ENCODE data around the gene NR4A3. TPM values are rescaled to one million over a fixed set of nuclear protein-coding genes. Genes with fewer than 3 reads are reported as not detected.

The NR4A3 gene
- total and polyA plus RNA-seq, 12 donors, result 0.83 to 70.8 (median 9.3) TPM

DNA sequence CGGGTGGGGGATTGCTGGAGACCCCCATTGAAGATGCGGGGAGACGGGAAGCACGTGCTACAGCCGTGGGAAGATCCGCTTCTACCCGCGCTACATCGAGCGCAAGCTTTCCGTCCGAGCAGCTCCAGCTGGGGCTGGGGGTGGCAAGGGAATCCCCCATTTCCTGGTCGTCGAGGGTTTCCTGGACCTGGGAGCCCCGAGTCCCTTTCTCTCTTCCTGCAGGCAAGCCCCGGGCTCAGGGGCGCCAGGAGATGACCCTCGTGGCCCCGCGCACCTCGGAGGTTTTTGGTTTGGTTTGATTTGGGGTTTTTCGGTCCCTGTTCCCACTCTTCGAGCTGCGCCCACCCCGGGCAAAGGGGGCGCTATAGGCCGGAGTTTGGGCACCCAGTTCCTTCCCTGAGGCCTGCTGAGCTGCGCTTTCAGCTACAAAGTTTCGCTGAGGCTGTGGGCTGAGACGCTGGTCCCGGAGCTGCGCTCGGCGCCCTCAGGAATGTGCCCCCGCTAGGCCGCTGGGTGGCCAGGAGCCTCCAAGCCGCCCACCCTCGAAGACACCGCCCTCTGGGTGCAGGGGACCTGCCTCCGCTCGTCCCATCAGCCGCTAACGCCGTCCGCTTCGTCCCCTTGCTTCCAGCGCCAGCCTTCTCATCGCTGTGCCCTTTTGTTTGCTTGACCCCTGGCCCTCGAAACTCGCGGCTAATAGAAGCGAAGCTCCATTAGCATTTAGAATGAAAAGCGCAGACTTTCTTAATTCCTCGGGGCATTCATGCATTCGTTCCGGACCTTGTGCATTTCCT lies 2.9 kb downstream of the NR4A3 start:
- Histone ChIP-seq H3K9me3 (replicated peaks in 1 of 3) (no peaks in the 10 kb centered on the region), H3K27me3 (no peaks in the 10 kb centered on the region), H3K27ac (no peak overlapping the region), H3K4me3 (peak overlapping the region in 2 of 4 donors; percentile 69 to 85), H3K36me3 (replicated peaks in 1 of 2) (no peaks in the 10 kb centered on the region), H3K4me1 (replicated peaks in 1 of 2) (peaks cover 10% of the 10 kb centered on the region in 2 donors)
- DNase-seq, result peak in 3 of 7 donors; percentile 20 to 44 (median 32)
- TF ChIP-seq, protein P1, sequence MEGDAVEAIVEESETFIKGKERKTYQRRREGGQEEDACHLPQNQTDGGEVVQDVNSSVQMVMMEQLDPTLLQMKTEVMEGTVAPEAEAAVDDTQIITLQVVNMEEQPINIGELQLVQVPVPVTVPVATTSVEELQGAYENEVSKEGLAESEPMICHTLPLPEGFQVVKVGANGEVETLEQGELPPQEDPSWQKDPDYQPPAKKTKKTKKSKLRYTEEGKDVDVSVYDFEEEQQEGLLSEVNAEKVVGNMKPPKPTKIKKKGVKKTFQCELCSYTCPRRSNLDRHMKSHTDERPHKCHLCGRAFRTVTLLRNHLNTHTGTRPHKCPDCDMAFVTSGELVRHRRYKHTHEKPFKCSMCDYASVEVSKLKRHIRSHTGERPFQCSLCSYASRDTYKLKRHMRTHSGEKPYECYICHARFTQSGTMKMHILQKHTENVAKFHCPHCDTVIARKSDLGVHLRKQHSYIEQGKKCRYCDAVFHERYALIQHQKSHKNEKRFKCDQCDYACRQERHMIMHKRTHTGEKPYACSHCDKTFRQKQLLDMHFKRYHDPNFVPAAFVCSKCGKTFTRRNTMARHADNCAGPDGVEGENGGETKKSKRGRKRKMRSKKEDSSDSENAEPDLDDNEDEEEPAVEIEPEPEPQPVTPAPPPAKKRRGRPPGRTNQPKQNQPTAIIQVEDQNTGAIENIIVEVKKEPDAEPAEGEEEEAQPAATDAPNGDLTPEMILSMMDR (IDR thresholded peaks at IDR 0.05), result peak in 2 of 6 experiments; percentile 24 to 36
- TF ChIP-seq POLR2A (IDR thresholded peaks at IDR 0.05), result no peak
- 34 to 56% (median 43%) methylated on average over 31 to 56 of the region's 56 CpGs for WGBS, 4 donors
- intact Hi-C loops (cut with DNase I), result loop anchor here (5.0 to 10.0 kb wide), 2 partner anchors 83 to 560 kb away; partner anchors contain the start of gene STX17 (in 1 of the 2)

DNA sequence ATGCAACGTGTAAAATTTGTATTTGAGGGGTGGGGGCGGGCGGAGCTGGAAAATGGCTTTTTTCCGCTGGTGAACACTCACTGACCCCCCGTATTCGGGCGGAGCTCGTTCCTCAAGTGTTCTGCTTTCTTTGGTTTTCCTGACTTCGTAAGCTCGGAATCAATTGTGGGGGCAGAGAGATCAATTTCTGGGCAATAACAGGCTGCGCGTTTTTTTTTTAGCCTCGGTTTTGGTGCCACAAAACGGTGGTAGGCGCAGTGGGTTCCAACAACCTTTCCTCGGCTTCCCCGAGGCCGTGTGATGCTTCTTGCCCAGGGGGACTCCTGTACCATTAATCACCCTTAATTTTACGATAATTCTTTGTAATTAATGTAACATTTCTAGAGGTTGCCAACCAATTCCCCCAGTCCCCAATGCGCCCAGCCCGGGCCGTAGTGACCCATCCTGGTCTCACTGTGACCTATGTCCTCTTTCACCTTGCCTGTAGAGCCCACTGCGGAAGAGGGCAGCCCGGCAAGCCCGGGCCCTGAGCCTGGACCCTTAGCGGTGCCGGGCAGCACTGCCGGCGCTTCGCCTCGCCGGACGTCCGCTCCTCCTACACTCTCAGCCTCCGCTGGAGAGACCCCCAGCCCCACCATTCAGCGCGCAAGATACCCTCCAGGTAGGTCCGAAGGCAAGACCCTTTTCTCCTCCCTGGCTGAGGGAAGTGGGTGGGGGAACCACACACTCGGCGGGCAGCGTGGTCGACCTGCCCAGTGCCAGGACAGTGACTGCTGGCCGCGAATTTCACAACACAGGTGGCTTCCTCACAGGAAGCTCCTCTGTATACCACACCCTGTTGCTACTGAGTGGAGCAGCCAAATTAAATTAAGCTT lies 3.7 kb downstream of the NR4A3 start:
- no peak overlapping the region for H3K27ac ChIP-seq
- WGBS, 4 donors, result 54 to 72% (median 63%) methylated on average over 24 to 44 of the region's 44 CpGs
- no peak for TF ChIP-seq POLR2A (IDR thresholded peaks at IDR 0.05)
- TF ChIP-seq, protein P1 (IDR thresholded peaks at IDR 0.05), result no peak
- no peaks in the 10 kb centered on the region for H3K9me3 ChIP-seq (replicated peaks in 1 of 3)
- intact Hi-C loops (cut with DNase I), result loop anchor here in 1 of 2 donors (10.0 kb wide), 1 partner anchor 561 kb away; no protein-coding TSS in a partner anchor
- H3K36me3 ChIP-seq (replicated peaks in 1 of 2), result no peaks in the 10 kb centered on the region
- H3K27me3 ChIP-seq, result no peaks in the 10 kb centered on the region
- peak in 1 of 7 donors; percentile 27 for DNase-seq
- H3K4me1 ChIP-seq (replicated peaks in 1 of 2), result peaks cover 10% of the 10 kb centered on the region in 2 donors
- H3K4me3 ChIP-seq, result peak overlapping the region in 1 of 4 donors; percentile 85

DNA sequence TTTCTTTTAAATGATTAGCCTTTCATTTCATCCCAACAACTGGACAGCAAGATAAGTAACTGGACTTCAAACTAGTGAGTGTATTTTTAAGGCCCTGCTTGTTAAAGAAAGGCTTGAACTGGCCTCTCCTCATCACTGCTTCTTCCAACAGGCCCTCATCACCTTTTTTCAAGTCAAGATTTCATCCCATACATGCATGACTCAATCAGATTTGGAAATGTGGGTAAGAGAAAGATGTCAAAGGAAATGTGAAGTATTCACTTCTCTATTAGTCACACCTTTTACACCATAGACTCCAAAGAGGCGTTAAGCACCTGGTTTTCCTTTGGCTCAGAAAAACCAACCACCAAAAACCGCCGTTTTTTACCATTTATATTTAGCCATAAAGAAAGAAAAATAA lies 4.9 kb downstream of the NR4A3 start:
- 88 to 96% (median 91%) methylated on average over 3 of the region's 3 CpGs for WGBS, 4 donors
- intact Hi-C loops (cut with DNase I), result loop anchor here in 1 of 2 donors (10.0 kb wide), 1 partner anchor 562 kb away; no protein-coding TSS in a partner anchor
- no peak for TF ChIP-seq POLR2A (IDR thresholded peaks at IDR 0.05)
- TF ChIP-seq, protein P1 (IDR thresholded peaks at IDR 0.05), result no peak

DNA sequence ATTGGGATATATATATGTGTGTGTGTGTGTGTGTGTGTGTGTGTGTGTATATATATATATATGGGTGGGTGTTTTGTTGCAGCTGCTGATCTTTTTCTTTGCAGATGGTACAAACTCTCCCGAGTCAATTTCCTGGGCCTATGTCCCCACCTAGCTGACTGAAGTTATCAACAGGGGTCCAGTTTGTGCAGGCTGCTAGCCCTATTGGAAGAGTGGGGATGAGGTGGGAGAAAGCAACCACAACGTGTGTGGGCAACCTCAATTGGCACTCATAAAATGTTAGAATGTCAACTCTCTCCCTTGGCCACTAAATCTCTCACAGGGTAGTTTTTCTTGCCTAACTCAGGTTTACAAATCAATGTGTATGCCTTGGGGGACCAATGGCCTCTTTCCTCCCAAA lies 5.6 kb downstream of the NR4A3 start:
- intact Hi-C loops (cut with DNase I), result loop anchor here in 1 of 2 donors (10.0 kb wide), 1 partner anchor 562 kb away; no protein-coding TSS in a partner anchor
- TF ChIP-seq, protein P1 (IDR thresholded peaks at IDR 0.05), result no peak
- TF ChIP-seq POLR2A (IDR thresholded peaks at IDR 0.05), result no peak
- H3K4me1 ChIP-seq (replicated peaks in 1 of 2), result peaks cover 8 to 10% of the 10 kb centered on the region in 2 donors
- DNase-seq, result no peak
- H3K27me3 ChIP-seq, result no peaks in the 10 kb centered on the region
- no peak overlapping the region for H3K4me3 ChIP-seq
- no peak overlapping the region for H3K27ac ChIP-seq
- H3K9me3 ChIP-seq (replicated peaks in 1 of 3), result no peaks in the 10 kb centered on the region
- H3K36me3 ChIP-seq (replicated peaks in 1 of 2), result no peaks in the 10 kb centered on the region
- WGBS, 4 donors, result 73 to 94% (median 84%) methylated on average over 2 of the region's 2 CpGs

More for the DNA sequence above, 4.9 kb downstream of the NR4A3 start:
- no peaks in the 10 kb centered on the region for H3K9me3 ChIP-seq (replicated peaks in 1 of 3)
- H3K27me3 ChIP-seq, result no peaks in the 10 kb centered on the region
- no peak overlapping the region for H3K27ac ChIP-seq
- H3K36me3 ChIP-seq (replicated peaks in 1 of 2), result no peaks in the 10 kb centered on the region
- DNase-seq, result no peak
- H3K4me3 ChIP-seq, result no peak overlapping the region
- H3K4me1 ChIP-seq (replicated peaks in 1 of 2), result peaks cover 10% of the 10 kb centered on the region in 2 donors
